A549 (cell line): ENCODE results near the gene MACROD1.

Experiments used
- BHLHE40 ChIP-seq: IDR thresholded peaks from 2 replicates; pipeline ENCODE4 v1.6.1; 2012; ENCODE audit warnings: low read depth, low read length, inconsistent platforms
- CBX8 ChIP-seq: fragments of 200-600 bp; sonication (generic); IDR thresholded peaks from 2 replicates; pipeline ENCODE4 v1.6.1; 2016
- HDAC2 ChIP-seq: fragments of 200-600 bp; sonication (generic); IDR thresholded peaks from 2 replicates; pipeline ENCODE4 v1.6.1; 2016
- MAFK ChIP-seq: fragments of 450-650 bp; IDR thresholded peaks from 2 replicates; pipeline ENCODE4 v1.6.1; 2014; ENCODE audit not compliant: partially characterized antibody
- NR3C1 ChIP-seq: fragments of >200 bp; sonication (Bioruptor Twin); formaldehyde crosslinking; IDR thresholded peaks from 3 replicates; pipeline ENCODE4 v1.6.1; 2017
- PHF8 ChIP-seq: fragments of 200-600 bp; sonication (generic); IDR thresholded peaks from 2 replicates; pipeline ENCODE4 v1.6.1; 2016; ENCODE audit warnings: low read depth, mild to moderate bottlenecking, antibody characterized with exemption, moderate library complexity, borderline replicate concordance
- POLR2A ChIP-seq: IDR thresholded peaks from 2 replicates; pipeline ENCODE4 v1.6.1; 2012; ENCODE audit warnings: mild to moderate bottlenecking, low read length
- RFX5 ChIP-seq: fragments of 450-650 bp; IDR thresholded peaks from 2 replicates; pipeline ENCODE4 v1.7.1; 2014; ENCODE audit warnings: antibody characterized with exemption, mild to moderate bottlenecking, moderate library complexity
- RNF2 ChIP-seq: fragments of 200-600 bp; sonication (generic); IDR thresholded peaks from 2 replicates; pipeline ENCODE4 v1.6.1; 2016; ENCODE audit warnings: low read depth, mild to moderate bottlenecking, antibody characterized with exemption, moderate library complexity, borderline replicate concordance
- TF ChIP-seq, protein P1 (sequence below): IDR thresholded peaks from 2 replicates; pipeline ENCODE4 v1.6.1; 2012
- TF ChIP-seq, protein P2 (sequence below): fragments of >200 bp; sonication (Bioruptor Twin); formaldehyde crosslinking; IDR thresholded peaks from 3 replicates; pipeline ENCODE4 v1.5.1; 2016

DNA sequence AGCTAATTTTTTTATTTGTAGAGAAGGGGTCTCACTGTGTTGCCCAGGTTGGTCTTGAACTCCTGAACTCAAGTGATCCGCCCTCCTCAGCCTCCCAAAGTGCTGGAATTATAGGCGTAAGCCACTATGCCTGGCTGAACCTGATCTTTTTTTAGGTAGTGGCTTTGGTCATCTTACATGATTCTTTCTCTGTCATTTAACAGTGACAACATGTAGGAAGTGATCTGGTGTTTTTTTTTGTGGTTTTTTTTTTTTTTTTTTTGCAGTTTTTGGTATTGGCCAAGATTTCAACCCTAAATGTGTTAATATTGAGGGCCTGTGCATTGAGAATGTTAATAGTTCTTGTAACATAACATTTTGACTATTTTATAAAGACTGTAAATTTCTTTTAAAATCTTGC is 32.6 kb upstream of the MACROD1 start:
- no peak for TF ChIP-seq POLR2A
- TF ChIP-seq, protein P1, sequence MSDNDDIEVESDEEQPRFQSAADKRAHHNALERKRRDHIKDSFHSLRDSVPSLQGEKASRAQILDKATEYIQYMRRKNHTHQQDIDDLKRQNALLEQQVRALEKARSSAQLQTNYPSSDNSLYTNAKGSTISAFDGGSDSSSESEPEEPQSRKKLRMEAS: no peak
- no peak for TF ChIP-seq CBX8
- TF ChIP-seq PHF8: no peak
- no peak for TF ChIP-seq HDAC2
- TF ChIP-seq BHLHE40: no peak
- TF ChIP-seq, protein P2, sequence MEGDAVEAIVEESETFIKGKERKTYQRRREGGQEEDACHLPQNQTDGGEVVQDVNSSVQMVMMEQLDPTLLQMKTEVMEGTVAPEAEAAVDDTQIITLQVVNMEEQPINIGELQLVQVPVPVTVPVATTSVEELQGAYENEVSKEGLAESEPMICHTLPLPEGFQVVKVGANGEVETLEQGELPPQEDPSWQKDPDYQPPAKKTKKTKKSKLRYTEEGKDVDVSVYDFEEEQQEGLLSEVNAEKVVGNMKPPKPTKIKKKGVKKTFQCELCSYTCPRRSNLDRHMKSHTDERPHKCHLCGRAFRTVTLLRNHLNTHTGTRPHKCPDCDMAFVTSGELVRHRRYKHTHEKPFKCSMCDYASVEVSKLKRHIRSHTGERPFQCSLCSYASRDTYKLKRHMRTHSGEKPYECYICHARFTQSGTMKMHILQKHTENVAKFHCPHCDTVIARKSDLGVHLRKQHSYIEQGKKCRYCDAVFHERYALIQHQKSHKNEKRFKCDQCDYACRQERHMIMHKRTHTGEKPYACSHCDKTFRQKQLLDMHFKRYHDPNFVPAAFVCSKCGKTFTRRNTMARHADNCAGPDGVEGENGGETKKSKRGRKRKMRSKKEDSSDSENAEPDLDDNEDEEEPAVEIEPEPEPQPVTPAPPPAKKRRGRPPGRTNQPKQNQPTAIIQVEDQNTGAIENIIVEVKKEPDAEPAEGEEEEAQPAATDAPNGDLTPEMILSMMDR: no peak
- TF ChIP-seq RNF2: no peak
- TF ChIP-seq MAFK: no peak
- TF ChIP-seq RFX5: no peak
- TF ChIP-seq NR3C1: no peak
